HG02571 (cell line): ENCODE measurements around the gene RIPK1.

Source experiments
- ATAC-seq: cut with Tn5 transposase; IDR thresholded peaks from one replicate; pipeline ENCODE4 v1.9.1; 2021; ENCODE audit warnings: mild to moderate bottlenecking, moderate library complexity; ENCODE audit not compliant: unreplicated experiment

Gene RIPK1

GRCh38 chr6:3159805-3160781, 91.8 kb downstream of the RIPK1 start:
- ATAC-seq: no peak

GRCh38 chr6:3162067-3162497, 93.8 kb downstream of the RIPK1 start:
- no peak for ATAC-seq

GRCh38 chr6:3162565-3163247, 94.4 kb downstream of the RIPK1 start:
- peak; percentile 61 for ATAC-seq

GRCh38 chr6:3163248-3163594, 94.9 kb downstream of the RIPK1 start:
- no peak for ATAC-seq

GRCh38 chr6:3164388-3164787, 96.1 kb downstream of the RIPK1 start:
- no peak for ATAC-seq
